SJSA1 (cell line): Measurements from ENCODE around the gene BOLA3. TPM values are rescaled to one million over a fixed set of nuclear protein-coding genes. Genes with fewer than 3 reads are reported as not detected.
"Not testable (repeated sequence)": the region's sequence is repeated elsewhere in the genome, so short reads cannot be mapped to it uniquely, and the experiment has no call there.

Experiments
- DNase-seq, 2 experiments: peaks; one replicate each; pipeline ENCODE4 v3.0.0-alpha.2; 2015 to 2020; ENCODE audit warnings: low spot score in 2 of 2, low read depth in 1 of 2
- H3K27ac ChIP-seq: fragments of 250-450 bp; sonication (Bioruptor Pico); 2 replicates; pipeline ENCODE4 v1.5.1; 2020; ENCODE audit warnings: mild to moderate bottlenecking, moderate library complexity
- H3K27me3 ChIP-seq: fragments of 250-450 bp; sonication (Bioruptor Pico); replicated peaks from 2 replicates; pipeline ENCODE4 v1.5.1; 2020; ENCODE audit warnings: mild to moderate bottlenecking, moderate library complexity
- H3K36me3 ChIP-seq: fragments of 250-450 bp; sonication (Bioruptor Pico); 2 replicates; pipeline ENCODE4 v1.5.1; 2020; ENCODE audit warnings: mild to moderate bottlenecking
- H3K4me1 ChIP-seq: fragments of 250-450 bp; sonication (Bioruptor Pico); replicated peaks from 2 replicates; pipeline ENCODE4 v1.6.1; 2021; ENCODE audit warnings: mild to moderate bottlenecking
- H3K4me3 ChIP-seq: fragments of 250-450 bp; sonication (Bioruptor Pico); 2 replicates; pipeline ENCODE4 v1.5.1; 2020; ENCODE audit warnings: mild to moderate bottlenecking
- H3K9me3 ChIP-seq: fragments of 250-450 bp; sonication (Bioruptor Pico); replicated peaks from 2 replicates; pipeline ENCODE4 v1.5.1; 2020; ENCODE audit warnings: mild to moderate bottlenecking
- total RNA-seq: library from RNA; depleted of rRNA; stranded (reverse); fragments of >200 nt; shearing (Covaris generic); gene quantifications from 2 replicates; pipeline ENCODE4 v1.2.3, GENCODE V29; 2014

Gene BOLA3
- total RNA-seq, 1 experiment from 2014 or later, result 179 TPM

DNA sequence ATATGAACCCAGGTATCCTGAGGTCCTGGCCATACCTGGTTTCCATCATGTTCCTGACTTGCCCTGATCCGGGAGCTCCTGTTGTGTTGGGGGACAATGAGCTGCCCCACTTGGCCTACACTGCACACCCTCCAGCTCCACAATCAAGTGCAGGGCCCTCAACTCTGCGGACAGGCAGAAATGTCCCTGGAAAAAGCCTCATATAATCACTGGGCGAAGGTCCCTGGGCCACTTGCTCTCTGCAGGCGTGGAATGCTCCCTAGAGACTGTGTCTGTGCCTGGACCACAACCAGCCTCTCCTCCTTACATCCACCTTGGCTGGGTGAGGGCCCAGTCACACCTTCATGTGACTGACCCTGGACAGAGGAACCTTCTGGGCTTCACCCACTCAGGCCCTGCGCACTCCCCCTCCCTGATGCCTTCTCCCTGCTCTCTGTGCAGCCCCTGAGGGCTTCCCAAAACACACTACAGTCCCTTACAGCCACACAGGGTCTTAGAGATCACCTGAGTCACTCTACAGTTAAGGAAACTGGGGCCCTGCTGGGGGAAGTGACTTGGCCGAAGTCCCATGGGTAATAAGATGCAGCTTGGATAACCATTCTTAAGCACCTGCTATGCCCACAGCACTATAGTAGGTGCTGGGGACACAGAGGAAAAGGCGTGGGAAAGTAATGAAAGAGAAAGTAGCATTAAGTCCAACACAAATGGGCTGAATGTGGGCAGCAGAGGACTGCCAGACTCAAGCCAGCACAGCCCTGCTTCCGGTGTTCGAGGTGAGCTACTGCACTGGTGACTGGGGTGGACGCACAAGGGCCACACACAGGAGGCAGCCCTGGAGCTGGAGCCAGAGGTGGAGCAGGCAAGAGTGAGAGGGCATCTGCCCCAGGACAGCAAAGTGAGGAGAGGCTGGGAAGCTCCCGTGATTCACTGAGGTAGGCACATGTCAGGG, 9.8 kb downstream of the BOLA3 start:
- H3K4me3 ChIP-seq, result no peak overlapping the region
- no peak overlapping the region for H3K27ac ChIP-seq
- H3K27me3 ChIP-seq, result no peaks in the 10 kb centered on the region
- H3K4me1 ChIP-seq, result no peaks in the 10 kb centered on the region
- H3K36me3 ChIP-seq, result peaks cover 24% of the 10 kb centered on the region
- 0 out of 2 replicates have a peak, but pooled peaks cover 3% of the 10 kb centered on the region for H3K9me3 ChIP-seq
- peak in 1 of 2 experiments; percentile 30 for DNase-seq

DNA sequence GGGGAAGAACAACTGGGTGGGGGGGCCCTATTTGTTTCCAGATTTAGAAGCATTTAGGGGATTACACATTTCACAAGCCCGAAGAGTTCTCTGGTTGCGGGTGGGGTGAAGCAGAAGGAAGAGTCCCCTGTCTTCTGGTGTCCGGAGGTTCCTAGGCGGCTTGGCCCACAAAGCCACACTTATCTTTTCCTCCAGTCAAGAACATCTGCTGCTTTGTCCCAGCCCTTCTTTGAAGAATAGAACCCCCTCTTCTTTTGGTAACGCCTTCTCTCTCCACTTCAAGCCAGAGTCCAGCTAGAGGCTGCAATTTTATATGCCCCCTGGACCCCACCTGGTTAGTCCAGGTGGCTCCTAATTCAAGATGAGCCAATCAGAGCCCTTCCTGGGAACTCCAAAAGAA, 15.8 kb downstream of the BOLA3 start:
- Histone ChIP-seq H3K27ac (no peak overlapping the region), H3K9me3 (no peaks in the 10 kb centered on the region), H3K4me3 (no peak overlapping the region), H3K27me3 (no peaks in the 10 kb centered on the region), H3K36me3 (peaks cover 14% of the 10 kb centered on the region), H3K4me1 (no peaks in the 10 kb centered on the region)
- no peak for DNase-seq

DNA sequence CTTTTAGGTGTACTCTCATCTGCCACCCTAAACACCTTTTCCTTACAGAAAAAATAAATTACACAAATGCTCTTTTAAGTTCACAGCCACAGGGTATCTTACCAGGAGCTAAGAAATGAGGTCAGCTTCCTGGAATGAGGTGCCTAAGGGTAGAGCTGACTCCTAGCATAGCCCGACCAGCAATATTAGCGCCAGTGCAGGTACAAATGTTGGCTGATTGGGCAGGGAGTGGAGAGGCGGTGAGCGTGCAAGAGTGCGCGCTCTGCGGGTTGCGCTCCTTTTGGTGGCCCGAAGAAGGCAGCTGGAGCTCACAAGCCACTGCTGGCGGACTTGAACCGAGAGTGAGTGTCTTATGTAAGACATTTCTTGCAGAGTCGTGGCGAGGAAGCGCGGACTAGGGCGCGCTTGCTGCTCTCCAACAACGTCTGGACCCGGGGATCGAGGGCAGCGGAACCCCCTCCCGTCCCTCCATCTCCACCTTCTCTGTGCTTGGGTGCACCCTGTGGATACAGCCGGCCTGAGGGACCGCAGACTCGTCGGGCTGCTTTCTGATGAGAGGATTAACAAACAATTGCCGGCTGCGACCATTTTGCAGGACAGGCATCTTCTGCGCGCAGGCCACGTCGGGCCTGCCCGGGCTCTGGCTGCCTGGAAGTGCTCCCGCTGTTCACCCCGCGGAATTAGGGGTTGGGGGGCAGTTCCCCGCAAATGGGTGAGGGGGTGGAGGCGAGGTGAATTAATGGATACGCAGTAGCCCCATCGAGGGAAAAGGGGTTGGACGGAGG, 17.3 kb downstream of the BOLA3 start:
- H3K27ac ChIP-seq, result no peak overlapping the region
- H3K9me3 ChIP-seq, result no peaks in the 10 kb centered on the region
- H3K4me3 ChIP-seq, result no peak overlapping the region
- DNase-seq, result peak in 1 of 2 experiments; percentile 27
- H3K36me3 ChIP-seq, result peaks cover 14% of the 10 kb centered on the region
- H3K27me3 ChIP-seq, result no peaks in the 10 kb centered on the region
- no peaks in the 10 kb centered on the region for H3K4me1 ChIP-seq

DNA sequence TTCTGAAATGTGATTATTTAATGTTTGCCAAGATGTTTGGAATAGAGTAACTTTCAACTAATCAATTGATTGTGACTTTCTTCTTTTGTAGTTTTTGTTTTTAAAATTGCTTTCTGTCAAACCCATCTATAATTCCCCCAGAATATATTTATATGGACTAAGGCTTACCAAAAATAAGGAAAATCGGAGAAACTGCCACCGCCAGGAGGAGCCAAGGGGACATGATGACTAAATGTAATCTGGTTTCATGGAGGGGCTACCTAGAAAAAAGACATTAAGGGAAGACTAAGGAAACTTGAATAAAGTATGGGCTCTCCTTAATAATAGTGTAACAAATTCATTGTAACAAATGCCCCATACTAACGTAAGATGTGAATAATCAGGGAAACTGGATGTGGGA, 19.5 kb downstream of the BOLA3 start:
- Histone ChIP-seq H3K4me1 (no peaks in the 10 kb centered on the region), H3K27me3 (no peaks in the 10 kb centered on the region), H3K9me3 (no peaks in the 10 kb centered on the region), H3K36me3 (no peaks in the 10 kb centered on the region), H3K4me3 (no peak overlapping the region), H3K27ac (no peak overlapping the region)
- no peak for DNase-seq

DNA sequence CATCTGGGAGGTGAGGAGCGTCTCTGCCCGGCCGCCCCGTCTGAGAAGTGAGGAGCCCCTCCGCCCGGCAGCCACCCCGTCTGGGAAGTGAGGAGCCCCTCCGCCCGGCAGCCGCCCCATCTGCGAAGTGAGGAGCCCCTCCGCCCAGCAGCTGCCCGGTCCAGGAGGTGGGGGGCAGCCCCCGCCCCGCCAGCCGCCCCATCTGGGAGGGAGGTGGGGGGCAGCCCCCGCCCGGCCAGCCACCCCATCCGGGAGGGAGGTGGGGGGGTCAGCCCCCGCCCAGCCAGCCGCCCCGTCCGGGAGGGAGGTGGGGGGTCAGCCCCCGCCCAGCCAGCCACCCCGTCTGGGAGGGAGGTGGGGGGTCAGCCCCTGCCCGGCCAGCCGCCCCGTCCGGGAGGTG, 23.8 kb downstream of the BOLA3 start:
- H3K9me3 ChIP-seq, DNase-seq, H3K27ac ChIP-seq, H3K27me3 ChIP-seq, H3K36me3 ChIP-seq, H3K4me3 ChIP-seq: not testable (repeated sequence)
- peaks cover 12% of the 10 kb centered on the region for H3K4me1 ChIP-seq

DNA sequence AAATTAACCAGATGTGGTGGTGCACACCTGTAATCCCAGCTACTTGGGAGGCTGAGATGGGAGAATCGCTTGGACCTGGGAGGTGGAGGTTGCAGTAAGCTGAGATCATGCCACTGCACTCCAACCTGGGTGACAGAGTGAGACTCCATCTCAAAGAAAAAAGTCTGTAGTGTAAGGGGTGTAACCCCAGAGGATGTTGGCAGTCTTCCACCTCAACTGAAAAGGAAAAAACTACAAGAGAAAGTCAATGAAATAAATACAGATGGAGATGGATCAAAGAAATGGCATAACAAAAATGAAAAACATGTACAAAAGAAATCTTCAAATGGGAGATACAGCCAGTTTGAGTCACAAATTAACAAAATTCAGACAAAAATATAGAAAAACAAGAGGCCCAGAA, 25.9 kb downstream of the BOLA3 start:
- H3K27me3 ChIP-seq, H3K27ac ChIP-seq, DNase-seq, H3K9me3 ChIP-seq, H3K36me3 ChIP-seq, H3K4me3 ChIP-seq: not testable (repeated sequence)
- H3K4me1 ChIP-seq, result peaks cover 12% of the 10 kb centered on the region

DNA sequence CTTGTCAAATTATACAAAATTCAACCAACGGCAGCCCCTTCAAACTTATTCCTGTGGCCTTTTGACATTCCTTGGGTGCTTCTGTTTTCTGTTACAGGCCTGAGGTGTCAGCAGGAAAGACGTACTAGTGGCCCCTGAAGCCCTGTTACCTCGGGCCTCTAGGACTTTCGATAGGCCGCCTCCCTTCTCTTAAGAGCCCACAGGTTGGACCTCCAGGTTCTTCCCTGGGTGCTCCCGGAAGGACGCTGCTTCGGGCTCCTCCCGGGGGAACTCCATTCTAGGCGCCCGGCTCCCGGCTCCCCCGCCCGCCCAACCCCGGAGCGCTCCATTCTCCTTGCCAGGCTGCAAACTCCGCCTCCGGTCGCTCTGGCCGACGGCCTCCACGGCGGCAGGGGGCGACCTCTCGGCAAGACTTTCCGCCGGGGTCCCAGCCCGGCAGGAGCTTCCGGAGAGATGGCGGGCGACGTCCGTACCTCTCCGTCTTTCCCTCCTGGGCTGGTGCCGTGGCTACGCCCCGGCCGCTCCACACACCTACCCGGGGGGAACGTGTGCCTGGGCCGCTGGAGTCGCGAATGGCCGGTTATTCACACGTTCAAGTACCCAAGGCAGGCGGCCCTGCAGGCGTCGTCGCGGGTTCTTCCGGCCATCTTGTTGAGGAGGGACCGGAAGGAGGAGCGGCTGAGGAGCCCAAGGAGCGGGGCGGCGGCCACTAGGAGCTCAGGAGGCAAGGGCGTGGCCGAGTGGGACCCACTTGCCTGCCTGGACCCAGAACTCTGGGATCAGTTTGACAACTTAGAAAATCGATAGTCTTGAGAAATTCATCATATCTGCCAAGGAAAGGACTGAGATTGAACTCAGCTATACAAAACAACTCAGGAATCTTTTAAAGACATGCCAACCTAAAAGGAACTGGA, 27.5 kb downstream of the BOLA3 start:
- H3K27ac ChIP-seq, result peak overlapping the region; percentile 99
- H3K4me1 ChIP-seq, result peaks cover 12% of the 10 kb centered on the region
- peak; percentile 90 to 97 for DNase-seq
- no peaks in the 10 kb centered on the region; the same call in 1 of the 2 replicates for H3K9me3 ChIP-seq
- peaks cover 3% of the 10 kb centered on the region for H3K36me3 ChIP-seq
- H3K27me3 ChIP-seq, result 0 out of 2 replicates have a peak, but pooled peaks cover 5% of the 10 kb centered on the region
- H3K4me3 ChIP-seq, result peak overlapping the region; percentile 94

DNA sequence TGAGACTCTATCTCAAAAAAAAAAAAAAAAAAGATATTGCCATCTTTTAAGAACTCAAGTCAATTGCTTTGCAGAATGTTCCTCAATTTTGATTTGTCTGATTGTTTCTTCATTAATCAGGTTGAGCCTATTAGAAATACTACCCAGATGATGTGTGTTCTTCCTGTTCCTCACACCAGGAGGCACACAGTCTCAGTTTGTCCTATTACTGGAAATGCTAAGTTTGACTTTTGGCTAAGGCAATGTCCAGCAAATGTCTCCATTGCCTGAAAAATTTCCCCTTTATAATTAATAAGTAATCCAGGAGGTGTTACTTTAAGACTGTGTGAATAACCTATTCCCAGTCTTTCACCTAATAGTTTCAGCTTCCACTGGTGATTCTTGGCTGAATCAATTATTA, 28.4 kb downstream of the BOLA3 start:
- H3K27ac ChIP-seq, result no peak overlapping the region
- H3K27me3 ChIP-seq, result 0 out of 2 replicates have a peak, but pooled peaks cover 5% of the 10 kb centered on the region
- peaks cover 12% of the 10 kb centered on the region for H3K4me1 ChIP-seq
- H3K4me3 ChIP-seq, result peak overlapping the region; percentile 94
- peaks cover 3% of the 10 kb centered on the region for H3K36me3 ChIP-seq
- DNase-seq, result peak in 1 of 2 experiments; percentile 6
- H3K9me3 ChIP-seq, result no peaks in the 10 kb centered on the region; the same call in 1 of the 2 replicates

DNA sequence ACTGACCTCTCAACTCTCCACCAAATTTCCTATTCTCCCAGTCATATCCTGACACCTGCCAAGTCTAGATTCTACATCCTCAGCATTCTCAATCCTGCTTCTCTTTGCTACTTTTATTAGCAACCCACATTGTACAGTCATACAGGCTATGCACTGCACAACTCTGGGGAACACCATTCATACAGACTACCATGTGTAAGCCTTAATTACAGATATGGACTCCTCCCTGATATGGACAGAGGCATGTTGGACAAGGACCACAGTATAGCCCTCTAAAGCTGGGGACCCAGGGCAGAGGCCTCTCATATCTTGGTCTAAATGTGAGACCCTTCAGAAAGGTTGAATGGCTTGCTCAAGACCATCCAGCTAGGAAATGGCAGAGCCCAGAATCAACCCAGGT, 36.3 kb downstream of the BOLA3 start:
- Histone ChIP-seq H3K27me3 (no peaks in the 10 kb centered on the region; the same call in 1 of the 2 replicates), H3K27ac (no peak overlapping the region), H3K36me3 (no peaks in the 10 kb centered on the region), H3K4me1 (no peaks in the 10 kb centered on the region), H3K9me3 (no peaks in the 10 kb centered on the region), H3K4me3 (no peak overlapping the region)
- no peak for DNase-seq

DNA sequence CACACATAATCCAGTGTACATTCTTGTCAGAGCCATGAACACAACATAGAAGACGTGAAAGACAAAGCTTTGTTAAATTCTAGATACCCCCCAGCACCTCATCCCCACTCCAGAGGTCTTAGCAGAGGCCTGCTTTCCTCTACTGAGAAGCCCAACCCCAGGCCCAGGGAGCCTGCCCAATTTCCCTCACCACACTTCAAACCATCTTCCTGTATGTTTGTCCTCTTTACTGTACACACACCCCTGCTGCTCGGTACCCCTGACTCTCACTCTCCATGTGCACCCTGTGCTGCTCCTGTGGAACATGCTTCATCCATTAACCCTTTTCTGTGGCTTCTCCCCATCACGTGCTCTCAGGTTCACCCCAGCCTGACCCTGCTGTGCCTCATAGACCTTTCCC, 37.2 kb downstream of the BOLA3 start:
- Histone ChIP-seq H3K9me3 (no peaks in the 10 kb centered on the region), H3K27me3 (no peaks in the 10 kb centered on the region; the same call in 1 of the 2 replicates), H3K4me1 (no peaks in the 10 kb centered on the region), H3K27ac (no peak overlapping the region), H3K4me3 (no peak overlapping the region), H3K36me3 (no peaks in the 10 kb centered on the region)
- no peak for DNase-seq

DNA sequence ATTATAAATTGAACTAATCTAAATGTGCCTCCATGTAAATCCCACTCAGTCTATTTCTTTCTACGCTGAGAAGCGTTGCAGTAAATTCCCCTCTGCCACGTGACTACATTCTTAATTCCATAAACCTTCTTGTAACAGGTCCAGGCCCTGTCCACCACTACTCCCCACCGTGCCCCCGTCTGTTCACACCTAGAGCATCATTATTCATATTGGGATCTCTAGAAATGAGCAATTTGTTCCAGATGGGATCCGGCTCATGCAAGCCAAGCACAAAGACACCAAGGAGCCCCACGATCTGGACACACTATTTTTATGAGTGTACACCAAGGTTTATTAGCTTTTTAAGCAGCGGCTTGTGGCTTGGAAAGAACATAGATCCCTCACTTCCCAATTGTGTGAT, 38.2 kb downstream of the BOLA3 start:
- no peaks in the 10 kb centered on the region for H3K4me1 ChIP-seq
- no peaks in the 10 kb centered on the region; the same call in 1 of the 2 replicates for H3K27me3 ChIP-seq
- no peak for DNase-seq
- no peaks in the 10 kb centered on the region for H3K36me3 ChIP-seq
- H3K4me3 ChIP-seq, result no peak overlapping the region
- no peaks in the 10 kb centered on the region for H3K9me3 ChIP-seq
- no peak overlapping the region for H3K27ac ChIP-seq

DNA sequence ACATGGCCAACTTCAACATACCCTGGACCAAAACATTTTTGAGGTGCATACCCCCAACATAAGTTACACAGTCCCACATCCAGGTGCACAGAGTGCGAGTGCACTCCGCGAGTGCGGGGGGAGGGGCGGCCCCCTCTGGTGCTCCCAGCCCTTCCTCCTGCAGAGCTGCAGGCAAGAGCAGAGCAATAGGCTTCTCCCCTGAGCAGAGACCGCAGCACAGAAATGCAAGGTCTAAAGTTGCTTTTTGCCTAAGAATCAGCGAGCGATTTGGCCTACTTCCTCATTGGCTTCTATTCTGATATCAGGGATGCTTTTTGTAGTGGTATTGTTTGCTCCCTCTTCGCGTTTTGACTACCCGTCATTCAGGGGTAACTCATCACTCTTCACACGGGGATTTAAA, 40.6 kb downstream of the BOLA3 start:
- no peak for DNase-seq
- Histone ChIP-seq H3K27ac (no peak overlapping the region), H3K36me3 (no peaks in the 10 kb centered on the region), H3K4me3 (no peak overlapping the region), H3K4me1 (no peaks in the 10 kb centered on the region), H3K27me3 (no peaks in the 10 kb centered on the region; the same call in 1 of the 2 replicates), H3K9me3 (no peaks in the 10 kb centered on the region)

DNA sequence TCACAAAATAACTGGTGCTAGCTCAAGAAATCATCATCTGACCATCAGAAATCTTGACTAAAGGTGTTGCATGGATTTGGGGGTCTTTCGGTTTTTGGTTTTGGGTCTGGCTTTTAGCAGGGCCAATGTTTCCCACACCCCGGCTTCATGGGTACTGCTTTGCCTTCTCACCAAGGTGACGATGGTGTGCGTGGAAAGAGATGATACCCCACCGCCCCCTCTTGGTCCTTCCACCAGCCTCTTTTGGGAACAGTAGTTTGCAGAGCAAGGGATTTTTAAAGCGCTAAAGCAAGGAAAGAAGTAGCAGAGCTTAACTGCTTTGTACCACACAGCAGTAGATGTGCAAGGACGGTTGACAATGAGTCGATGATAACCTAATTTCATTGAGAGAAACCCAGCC, 42.3 kb downstream of the BOLA3 start:
- DNase-seq, result no peak
- no peaks in the 10 kb centered on the region for H3K4me1 ChIP-seq

More for the DNA sequence above, 42.3 kb downstream of the BOLA3 start:
- Histone ChIP-seq H3K36me3 (peaks cover 8% of the 10 kb centered on the region; the same call in 1 of the 2 replicates), H3K4me3 (no peak overlapping the region), H3K27ac (no peak overlapping the region), H3K27me3 (no peaks in the 10 kb centered on the region; the same call in 1 of the 2 replicates), H3K9me3 (no peaks in the 10 kb centered on the region)
